Endothelial cell of umbilical vein (primary cell): ENCODE results near the gene CLDN12. TPM values are rescaled to one million over a fixed set of nuclear protein-coding genes. Genes with fewer than 3 reads are reported as not detected.

ENCODE experiments used
- BruUV-seq: library from RNA; stranded (reverse); fragments of 400-500 nt; replicated peaks from 2 replicates; lab custom pipeline; 2021; lab: Mats Ljungman, UMichigan
- CTCF ChIA-PET: fragments of 300-600, 350-600 bp; sonication (Branson Sonifier 250); formaldehyde crosslinking; loops from one replicate; lab custom pipeline; 2021; ENCODE audit warnings: antibody characterized with exemption, inconsistent platforms; lab: Charles Lee
- POLR2A ChIA-PET: fragments of 300-600, 350-600 bp; sonication (Branson Sonifier 250); formaldehyde crosslinking; loops from one replicate; lab custom pipeline; 2021; ENCODE audit warnings: antibody characterized with exemption, inconsistent platforms; lab: Charles Lee
- DNase-seq: peaks from one replicate; pipeline ENCODE4 v3.0.0-alpha.2; 2011; ENCODE audit warnings: low read depth, low spot score
- FAIRE-seq: peaks from 2 replicates; lab custom pipeline; 2011; peaks lifted over from hg19 to GRCh38; lab: Jason Lieb, UNC
- H2AFZ ChIP-seq: 2 replicates; pipeline ENCODE4 v1.6.0; 2012; ENCODE audit warnings: low read depth, low read length, control low read depth, inconsistent platforms
- H3K27ac ChIP-seq: 2 replicates; pipeline ENCODE4 v1.5.1; 2011; ENCODE audit warnings: low read depth, mild to moderate bottlenecking, control low read depth, low read length, moderate library complexity; ENCODE audit not compliant: insufficient read depth
- H3K27me3 ChIP-seq, 2 experiments: 2 replicates each; pipeline versions ENCODE4 v1.6.0 to v1.6.1; 2011; ENCODE audit warnings: low read length in 2 of 2, mixed read lengths in 1 of 2; ENCODE audit not compliant: control insufficient read depth in 2 of 2, insufficient read depth in 2 of 2
- H3K36me3 ChIP-seq, 2 experiments: 2 replicates in 1 of 2; 3 replicates in 1 of 2; pipeline ENCODE4 v1.5.1; 2011; ENCODE audit warnings: low read length in 2 of 2, mild to moderate bottlenecking in 1 of 2, moderate library complexity in 1 of 2; ENCODE audit not compliant: control insufficient read depth in 2 of 2, insufficient read depth in 2 of 2; ENCODE audit errors: extremely low read depth in 1 of 2
- H3K4me1 ChIP-seq: 3 replicates; pipeline ENCODE4 v1.5.1; 2011; ENCODE audit warnings: mild to moderate bottlenecking, low read length; ENCODE audit not compliant: control insufficient read depth, insufficient read depth; ENCODE audit errors: extremely low read depth
- H3K4me2 ChIP-seq: 2 replicates; pipeline ENCODE4 v1.6.1; 2011; ENCODE audit warnings: low read length, control low read depth, mixed read lengths; ENCODE audit not compliant: insufficient read depth
- H3K4me3 ChIP-seq, 3 experiments: fragments of 200-600 bp in 1 of 3; sonication (generic), shearing (Covaris generic) in 1 of 3; replicated peaks in 1 of 3; 2 replicates each; pipeline ENCODE4 v1.5.1; 2011 to 2016; ENCODE audit warnings: control low read depth in 3 of 3, low read length in 3 of 3, mild to moderate bottlenecking in 2 of 3, inconsistent platforms in 1 of 3, low read depth in 1 of 3, moderate library complexity in 1 of 3; ENCODE audit not compliant: insufficient read depth in 1 of 3
- H3K79me2 ChIP-seq: 2 replicates; pipeline ENCODE4 v1.6.0; 2012; ENCODE audit warnings: low read length, inconsistent platforms; ENCODE audit not compliant: control insufficient read depth, insufficient read depth
- H3K9ac ChIP-seq: replicated peaks from 2 replicates; pipeline ENCODE3; 2011; ENCODE audit warnings: low read length, control low read depth; ENCODE audit not compliant: insufficient read depth; ENCODE audit errors: extremely low read depth
- H3K9me1 ChIP-seq: replicated peaks from 3 replicates; pipeline ENCODE4 v1.6.0; 2011; ENCODE audit warnings: mild to moderate bottlenecking, low read length; ENCODE audit not compliant: control insufficient read depth, insufficient read depth; ENCODE audit errors: extremely low read depth
- H3K9me3 ChIP-seq: replicated peaks from 2 replicates; pipeline ENCODE4 v1.5.1; 2012; ENCODE audit warnings: low read length, inconsistent platforms; ENCODE audit not compliant: control insufficient read depth, insufficient read depth
- H4K20me1 ChIP-seq: replicated peaks from 2 replicates; pipeline ENCODE3; 2011; ENCODE audit warnings: mild to moderate bottlenecking, low read length; ENCODE audit not compliant: control insufficient read depth, insufficient read depth; ENCODE audit errors: extremely low read depth
- CTCF ChIP-seq, 2 donors: IDR thresholded peaks; 1 replicate in 1 of 2; 2 replicates in 1 of 2; pipeline ENCODE4 v1.5.1; 2011; ENCODE audit warnings: low read length in 2 of 2, mild to moderate bottlenecking in 2 of 2, moderate library complexity in 2 of 2, control low read depth in 1 of 2, inconsistent platforms in 1 of 2, low read depth in 1 of 2; ENCODE audit not compliant: insufficient read depth in 1 of 2; ENCODE audit errors: extremely low read depth in 1 of 2
- EZH2 ChIP-seq: IDR thresholded peaks from 2 replicates; pipeline ENCODE4 v1.6.1; 2012; ENCODE audit warnings: borderline replicate concordance, low read depth, mild to moderate bottlenecking, moderate library complexity, low read length, inconsistent platforms; ENCODE audit not compliant: severe bottlenecking
- FOS ChIP-seq: IDR thresholded peaks from 2 replicates; pipeline ENCODE4 v1.6.1; 2011; ENCODE audit warnings: mild to moderate bottlenecking, low read length, moderate library complexity, borderline replicate concordance; ENCODE audit not compliant: insufficient read depth
- GATA2 ChIP-seq: IDR thresholded peaks from 2 replicates; pipeline ENCODE4 v1.7.0; 2011; ENCODE audit warnings: low read depth, mild to moderate bottlenecking, moderate library complexity, mixed read lengths, low read length; ENCODE audit not compliant: insufficient read length, insufficient read depth
- JUN ChIP-seq: IDR thresholded peaks from 2 replicates; pipeline ENCODE4 v1.6.1; 2011; ENCODE audit warnings: borderline replicate concordance, low read depth; ENCODE audit not compliant: insufficient read length, insufficient read depth
- MYC ChIP-seq: IDR thresholded peaks from one replicate; pipeline ENCODE4 v1.6.1; 2011; ENCODE audit warnings: mild to moderate bottlenecking, low read depth, low read length
- POLR2A ChIP-seq: IDR thresholded peaks from 2 replicates; pipeline ENCODE4 v1.6.1; 2012; ENCODE audit warnings: low read depth, mild to moderate bottlenecking, control low read depth, low read length
- POLR2AphosphoS5 ChIP-seq: IDR thresholded peaks from 2 replicates; pipeline ENCODE4 v1.6.1; 2012; ENCODE audit warnings: low read depth, mild to moderate bottlenecking, control low read depth, low read length, moderate library complexity; ENCODE audit not compliant: insufficient read depth
- dilution Hi-C: fragments of 300-500 bp; cut with MboI; formaldehyde crosslinking; loops from one replicate; pipeline ENCODE4 v1.15.0; 2019; ENCODE audit warnings: low sequenced_read_pairs; ENCODE audit not compliant: extremely low pct_ligation_motif_present
- intact Hi-C: fragments of 100-400 bp; cut with micrococcal nuclease; formaldehyde crosslinking; loops from one replicate; pipeline ENCODE4 v1.10.0; 2022
- polyA plus RNA-seq, 4 experiments: library from polyadenylated mRNA; depleted of rRNA in 3 of 4; stranded (reverse) in 3 of 4; unstranded in 1 of 4; fragments of >200 nt; gene quantifications; 2 replicates each; pipeline versions ENCODE4 v1.2.1 to v1.2.3, GENCODE V29; 2011 to 2012; ENCODE audit warnings: missing spikeins in 1 of 4
- total RNA-seq: library from RNA; stranded (reverse); gene quantifications from 2 replicates; pipeline ENCODE4 v1.2.3, GENCODE V29; 2021

The CLDN12 gene
- total and polyA plus RNA-seq, 2 donors (not counting 3 experiments of a cell fraction or from before 2014, with no cell fraction given), result 6.1 to 22.7 TPM

DNA sequence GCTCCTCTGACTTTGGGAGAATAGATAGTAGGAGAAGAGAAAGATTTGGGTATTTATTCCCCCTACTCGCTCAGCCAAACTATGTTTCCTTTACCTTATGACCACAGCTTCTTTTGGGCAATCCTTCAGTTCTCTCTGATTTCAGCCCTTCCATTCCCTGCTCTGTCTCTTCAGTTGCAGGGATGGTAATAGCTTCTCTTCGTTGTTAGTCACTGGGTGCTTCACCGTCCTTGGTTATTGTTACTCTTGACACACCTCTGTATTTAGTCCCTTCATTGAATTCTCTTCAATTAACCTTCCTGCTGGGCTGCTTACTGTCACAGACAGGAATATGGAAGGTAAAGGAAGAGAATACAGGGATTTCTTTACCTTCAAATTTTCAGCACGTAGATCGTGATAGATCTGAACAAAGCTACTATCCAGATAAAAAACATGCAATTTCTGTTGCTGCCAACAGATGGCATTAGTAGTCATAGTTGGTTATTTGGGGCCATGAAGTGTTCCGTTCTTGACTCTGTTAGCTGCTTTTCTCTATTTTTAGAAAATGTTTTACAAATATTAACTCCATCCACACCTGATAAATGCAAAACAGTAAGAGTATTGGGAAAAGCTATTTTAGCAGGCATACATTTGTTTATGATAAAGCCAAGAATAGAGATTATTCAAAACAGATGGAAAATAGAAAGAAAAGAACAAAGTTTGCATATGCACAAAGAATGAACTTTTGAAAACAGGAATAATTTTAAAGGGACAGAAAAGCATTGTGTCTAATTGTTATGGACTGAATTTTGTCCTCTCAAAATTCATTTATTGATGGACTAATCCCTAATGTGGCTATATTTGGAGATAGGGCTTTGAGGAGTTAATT lies 52.1 kb downstream of the CLDN12 start:
- FAIRE-seq, result peak; percentile 82
- BruUV-seq, result no TSS peak

More for the DNA sequence above, 52.1 kb downstream of the CLDN12 start:
- POLR2A ChIA-PET, result no interaction called here
- Histone ChIP-seq H3K79me2 (no peaks in the 10 kb centered on the region), H3K9ac (no peak overlapping the region), H2AFZ (peak overlapping the region; percentile 89), H3K9me3 (no peaks in the 10 kb centered on the region), H3K27me3 (no peaks in the 10 kb centered on the region), H3K27ac (no peak overlapping the region), H3K36me3 (no peaks in the 10 kb centered on the region), H4K20me1 (no peaks in the 10 kb centered on the region), H3K9me1 (no peaks in the 10 kb centered on the region), H3K4me3 (peak overlapping the region in 1 of 3 experiments; percentile 16), H3K4me1 (no peaks in the 10 kb centered on the region), H3K4me2 (peak overlapping the region; percentile 87)
- dilution Hi-C loops, result no loop called here
- intact Hi-C loops, result loop anchor here (1.0 to 10.0 kb wide), 6 partner anchors 65 to 579 kb away; partner anchors contain the start of genes CDK14 and GTPBP10
- DNase-seq, result peak; percentile 57
- CTCF ChIA-PET, result interaction anchor here (0.6 to 1.7 kb wide), 56 partner anchors 9 to 1992 kb away, joined by 3 to 169 read pairs (median 4); partner anchors contain the start of genes CDK14, GATAD1 and STEAP2
- TF ChIP-seq POLR2A, result no peak
- TF ChIP-seq CTCF (IDR thresholded peaks at IDR 0.05; ENCODE audit: extremely low read depth in 1 of 2, insufficient read depth in 1 of 2, low read depth in 1 of 2, low read length in 2 of 2), result peak; percentile 55 to 56
- no peak for TF ChIP-seq POLR2AphosphoS5
- no peak for TF ChIP-seq JUN
- no peak for TF ChIP-seq FOS
- TF ChIP-seq MYC, result no peak
- TF ChIP-seq GATA2, result no peak
- no peak for TF ChIP-seq EZH2
